SH-SY5Y (cell line): Measurements from ENCODE around the gene ACER3.

Experiments
- GATA2 ChIP-seq: IDR thresholded peaks from 2 replicates; pipeline ENCODE4 v1.6.1; 2011; ENCODE audit warnings: mild to moderate bottlenecking, low read depth, low read length
- GATA3 ChIP-seq: IDR thresholded peaks from 2 replicates; pipeline ENCODE4 v1.6.1; 2011; ENCODE audit warnings: low read depth, mild to moderate bottlenecking, low read length, moderate library complexity

ACER3 gene

GRCh38 chr11:77047007-77047927, 186.5 kb downstream of the ACER3 start:
- no peak for TF ChIP-seq GATA3
- TF ChIP-seq GATA2: 0 out of 2 replicates have a peak, but pooled peaks have one; percentile 4

GRCh38 chr11:77049026-77049425, 188.3 kb downstream of the ACER3 start:
- no peak for TF ChIP-seq GATA3
- no peak for TF ChIP-seq GATA2

- TF ChIP-seq GATA2: no peak
- TF ChIP-seq GATA3: no peak
Observed at GRCh38 chr11:77051511-77051910, 190.8 kb downstream of the ACER3 start.

- TF ChIP-seq GATA3 (no peak), GATA2 (no peak)
Observed at GRCh38 chr11:77052518-77052917, 191.8 kb downstream of the ACER3 start.

GRCh38 chr11:77053217-77054015, 192.7 kb downstream of the ACER3 start:
- TF ChIP-seq GATA3 (no peak), GATA2 (no peak)

- TF ChIP-seq GATA3 (no peak), GATA2 (no peak)
Observed at GRCh38 chr11:77054084-77054483, 193.4 kb downstream of the ACER3 start.

- TF ChIP-seq GATA2 (no peak), GATA3 (no peak)
Observed at GRCh38 chr11:77055101-77055561, 194.4 kb downstream of the ACER3 start.

GRCh38 chr11:77055913-77056312, 195.2 kb downstream of the ACER3 start:
- no peak for TF ChIP-seq GATA2
- TF ChIP-seq GATA3: no peak

GRCh38 chr11:77056814-77057402, 196.2 kb downstream of the ACER3 start:
- TF ChIP-seq GATA3 (no peak), GATA2 (no peak)

GRCh38 chr11:77057938-77058474, 197.3 kb downstream of the ACER3 start:
- TF ChIP-seq GATA3 (no peak), GATA2 (no peak)

- TF ChIP-seq GATA2 (no peak), GATA3 (no peak)
Observed at GRCh38 chr11:77058900-77059299, 198.2 kb downstream of the ACER3 start.

GRCh38 chr11:77059806-77060205, 199.1 kb downstream of the ACER3 start:
- no peak for TF ChIP-seq GATA3

- TF ChIP-seq GATA2 (no peak), GATA3 (no peak)
Observed at GRCh38 chr11:77060234-77060633, 199.5 kb downstream of the ACER3 start.

- TF ChIP-seq GATA2 (no peak), GATA3 (no peak)
Observed at GRCh38 chr11:77062924-77063323, 202.2 kb downstream of the ACER3 start.
